ENCODE results near the gene COPZ1. TPM values are rescaled to one million over a fixed set of nuclear protein-coding genes. Genes with fewer than 3 reads are reported as not detected.

The COPZ1 gene
- total RNA-seq, 1 donor from 2014 or later: 101 TPM

GRCh38 chr12:54392485-54393206 lies 67.7 kb downstream of the COPZ1 start:
- H3K36me3 Mint-ChIP-seq (ENCODE audit: low read depth): peaks cover 12% of the 10 kb centered on the region
- no peak for TF ChIP-seq CTCF (IDR thresholded peaks at IDR 0.05)
- H3K9me3 Mint-ChIP-seq (ENCODE audit: low read depth): no peaks in the 10 kb centered on the region
- no peak for DNase-seq (ENCODE audit: low spot score)
- H3K4me1 Mint-ChIP-seq (ENCODE audit: low read depth): peaks cover 4% of the 10 kb centered on the region
- no peak overlapping the region for H3K4me3 Mint-ChIP-seq (ENCODE audit: unreplicated experiment)
- no peaks in the 10 kb centered on the region for H3K27me3 Mint-ChIP-seq (ENCODE audit: low read depth)
- H3K27ac Mint-ChIP-seq (ENCODE audit: unreplicated experiment): no peak overlapping the region

GRCh38 chr12:54393207-54393609 lies 68.3 kb downstream of the COPZ1 start:
- TF ChIP-seq CTCF (IDR thresholded peaks at IDR 0.05): no peak
- Mint-ChIP-seq H3K9me3 (ENCODE audit: low read depth) (no peaks in the 10 kb centered on the region), H3K4me1 (ENCODE audit: low read depth) (peaks cover 4% of the 10 kb centered on the region), H3K27me3 (ENCODE audit: low read depth) (no peaks in the 10 kb centered on the region), H3K36me3 (ENCODE audit: low read depth) (peaks cover 17% of the 10 kb centered on the region), H3K27ac (ENCODE audit: unreplicated experiment) (no peak overlapping the region), H3K4me3 (ENCODE audit: unreplicated experiment) (no peak overlapping the region)
- DNase-seq (ENCODE audit: low spot score): no peak

GRCh38 chr12:54393743-54394142 lies 68.8 kb downstream of the COPZ1 start:
- no peaks in the 10 kb centered on the region for H3K9me3 Mint-ChIP-seq (ENCODE audit: low read depth)
- no peaks in the 10 kb centered on the region for H3K27me3 Mint-ChIP-seq (ENCODE audit: low read depth)
- DNase-seq (ENCODE audit: low spot score): no peak
- peaks cover 4% of the 10 kb centered on the region for H3K4me1 Mint-ChIP-seq (ENCODE audit: low read depth)
- peak overlapping the region; percentile 50 for H3K27ac Mint-ChIP-seq (ENCODE audit: unreplicated experiment)
- no peak overlapping the region for H3K4me3 Mint-ChIP-seq (ENCODE audit: unreplicated experiment)
- H3K36me3 Mint-ChIP-seq (ENCODE audit: low read depth): peaks cover 21% of the 10 kb centered on the region
- TF ChIP-seq CTCF (IDR thresholded peaks at IDR 0.05): no peak

GRCh38 chr12:54394281-54394719 lies 69.4 kb downstream of the COPZ1 start:
- peak overlapping the region; percentile 8 for H3K27ac Mint-ChIP-seq (ENCODE audit: unreplicated experiment)
- no peaks in the 10 kb centered on the region for H3K27me3 Mint-ChIP-seq (ENCODE audit: low read depth)
- H3K4me1 Mint-ChIP-seq (ENCODE audit: low read depth): peaks cover 7% of the 10 kb centered on the region
- no peak overlapping the region for H3K4me3 Mint-ChIP-seq (ENCODE audit: unreplicated experiment)
- H3K36me3 Mint-ChIP-seq (ENCODE audit: low read depth): peaks cover 23% of the 10 kb centered on the region
- no peaks in the 10 kb centered on the region for H3K9me3 Mint-ChIP-seq (ENCODE audit: low read depth)
- peak; percentile 85 for TF ChIP-seq CTCF (IDR thresholded peaks at IDR 0.05)
- no peak for DNase-seq (ENCODE audit: low spot score)

GRCh38 chr12:54394986-54395385 lies 70.1 kb downstream of the COPZ1 start:
- Mint-ChIP-seq H3K4me3 (ENCODE audit: unreplicated experiment) (no peak overlapping the region), H3K36me3 (ENCODE audit: low read depth) (peaks cover 25% of the 10 kb centered on the region), H3K4me1 (ENCODE audit: low read depth) (peaks cover 7% of the 10 kb centered on the region), H3K9me3 (ENCODE audit: low read depth) (no peaks in the 10 kb centered on the region), H3K27ac (ENCODE audit: unreplicated experiment) (no peak overlapping the region), H3K27me3 (ENCODE audit: low read depth) (no peaks in the 10 kb centered on the region)
- DNase-seq (ENCODE audit: low spot score): no peak
- TF ChIP-seq CTCF (IDR thresholded peaks at IDR 0.05): no peak
